PC-3 (cell line): ENCODE results near the gene CAMK2A.

Experiments
- EZH2phosphoT487 ChIP-seq: fragments of 300-600 bp; sonication (generic); IDR thresholded peaks from 2 replicates; pipeline ENCODE4 v1.6.1; 2018; ENCODE audit warnings: mild to moderate bottlenecking, antibody characterized with exemption, low read length, borderline replicate concordance
- TF ChIP-seq, protein P1 (sequence below): fragments of 300-600 bp; sonication (generic); conservative IDR thresholded peaks from 2 replicates; pipeline ENCODE4 v1.5.1; 2017; ENCODE audit warnings: antibody characterized with exemption, low read depth, mild to moderate bottlenecking, low read length

DNA sequence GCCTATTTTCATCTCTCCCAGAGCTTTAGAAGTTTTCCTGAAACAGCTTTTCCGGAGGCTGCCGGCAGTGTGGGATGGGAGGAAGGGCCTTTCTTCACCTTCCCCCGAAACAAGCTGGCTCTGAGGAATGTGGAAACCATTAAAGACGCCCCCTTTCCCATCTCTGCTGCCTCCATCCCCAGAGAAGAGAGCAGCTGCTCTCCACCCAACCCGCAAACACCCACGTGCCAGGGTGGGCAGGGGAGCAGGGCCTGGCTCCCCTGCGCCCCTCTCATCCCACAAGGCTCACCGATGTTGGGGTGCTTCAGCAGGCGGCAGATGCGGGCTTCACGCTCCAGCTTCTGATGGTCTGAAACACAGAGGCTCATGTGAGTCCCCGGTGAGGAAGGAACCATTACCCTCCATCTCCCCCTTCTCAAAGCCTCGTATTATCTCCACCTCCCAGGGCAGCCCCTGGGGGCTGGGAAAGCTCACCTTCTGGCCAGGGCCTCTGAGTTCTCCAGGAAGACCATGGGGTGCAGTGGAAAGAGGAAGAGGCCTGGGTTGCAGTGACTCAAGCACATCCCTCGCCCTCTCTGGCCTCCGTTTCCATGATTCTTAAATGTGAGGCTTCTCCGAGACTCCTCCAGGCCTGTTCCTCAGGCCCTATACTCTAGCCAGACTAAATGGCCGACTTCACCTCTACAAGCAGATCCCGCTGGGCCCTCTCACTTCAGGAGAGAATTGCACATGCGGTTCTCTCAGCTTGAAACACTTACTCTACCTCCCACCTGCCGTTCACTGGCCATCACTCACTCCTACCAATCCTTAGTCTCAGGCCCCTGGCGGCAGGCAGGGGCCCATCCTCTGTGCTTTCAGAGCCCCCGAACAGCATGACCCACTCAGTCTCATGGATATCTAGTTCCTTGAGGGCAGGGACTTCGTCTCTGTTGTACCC lies 24.6 kb downstream of the CAMK2A start:
- TF ChIP-seq, protein P1, sequence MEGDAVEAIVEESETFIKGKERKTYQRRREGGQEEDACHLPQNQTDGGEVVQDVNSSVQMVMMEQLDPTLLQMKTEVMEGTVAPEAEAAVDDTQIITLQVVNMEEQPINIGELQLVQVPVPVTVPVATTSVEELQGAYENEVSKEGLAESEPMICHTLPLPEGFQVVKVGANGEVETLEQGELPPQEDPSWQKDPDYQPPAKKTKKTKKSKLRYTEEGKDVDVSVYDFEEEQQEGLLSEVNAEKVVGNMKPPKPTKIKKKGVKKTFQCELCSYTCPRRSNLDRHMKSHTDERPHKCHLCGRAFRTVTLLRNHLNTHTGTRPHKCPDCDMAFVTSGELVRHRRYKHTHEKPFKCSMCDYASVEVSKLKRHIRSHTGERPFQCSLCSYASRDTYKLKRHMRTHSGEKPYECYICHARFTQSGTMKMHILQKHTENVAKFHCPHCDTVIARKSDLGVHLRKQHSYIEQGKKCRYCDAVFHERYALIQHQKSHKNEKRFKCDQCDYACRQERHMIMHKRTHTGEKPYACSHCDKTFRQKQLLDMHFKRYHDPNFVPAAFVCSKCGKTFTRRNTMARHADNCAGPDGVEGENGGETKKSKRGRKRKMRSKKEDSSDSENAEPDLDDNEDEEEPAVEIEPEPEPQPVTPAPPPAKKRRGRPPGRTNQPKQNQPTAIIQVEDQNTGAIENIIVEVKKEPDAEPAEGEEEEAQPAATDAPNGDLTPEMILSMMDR: no peak
- TF ChIP-seq EZH2phosphoT487: no peak
